ENCODE results near the gene MFAP4.

Gene MFAP4, protein sequence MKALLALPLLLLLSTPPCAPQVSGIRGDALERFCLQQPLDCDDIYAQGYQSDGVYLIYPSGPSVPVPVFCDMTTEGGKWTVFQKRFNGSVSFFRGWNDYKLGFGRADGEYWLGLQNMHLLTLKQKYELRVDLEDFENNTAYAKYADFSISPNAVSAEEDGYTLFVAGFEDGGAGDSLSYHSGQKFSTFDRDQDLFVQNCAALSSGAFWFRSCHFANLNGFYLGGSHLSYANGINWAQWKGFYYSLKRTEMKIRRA
- total RNA-seq = 0 reads per million in 4 donors

DNA sequence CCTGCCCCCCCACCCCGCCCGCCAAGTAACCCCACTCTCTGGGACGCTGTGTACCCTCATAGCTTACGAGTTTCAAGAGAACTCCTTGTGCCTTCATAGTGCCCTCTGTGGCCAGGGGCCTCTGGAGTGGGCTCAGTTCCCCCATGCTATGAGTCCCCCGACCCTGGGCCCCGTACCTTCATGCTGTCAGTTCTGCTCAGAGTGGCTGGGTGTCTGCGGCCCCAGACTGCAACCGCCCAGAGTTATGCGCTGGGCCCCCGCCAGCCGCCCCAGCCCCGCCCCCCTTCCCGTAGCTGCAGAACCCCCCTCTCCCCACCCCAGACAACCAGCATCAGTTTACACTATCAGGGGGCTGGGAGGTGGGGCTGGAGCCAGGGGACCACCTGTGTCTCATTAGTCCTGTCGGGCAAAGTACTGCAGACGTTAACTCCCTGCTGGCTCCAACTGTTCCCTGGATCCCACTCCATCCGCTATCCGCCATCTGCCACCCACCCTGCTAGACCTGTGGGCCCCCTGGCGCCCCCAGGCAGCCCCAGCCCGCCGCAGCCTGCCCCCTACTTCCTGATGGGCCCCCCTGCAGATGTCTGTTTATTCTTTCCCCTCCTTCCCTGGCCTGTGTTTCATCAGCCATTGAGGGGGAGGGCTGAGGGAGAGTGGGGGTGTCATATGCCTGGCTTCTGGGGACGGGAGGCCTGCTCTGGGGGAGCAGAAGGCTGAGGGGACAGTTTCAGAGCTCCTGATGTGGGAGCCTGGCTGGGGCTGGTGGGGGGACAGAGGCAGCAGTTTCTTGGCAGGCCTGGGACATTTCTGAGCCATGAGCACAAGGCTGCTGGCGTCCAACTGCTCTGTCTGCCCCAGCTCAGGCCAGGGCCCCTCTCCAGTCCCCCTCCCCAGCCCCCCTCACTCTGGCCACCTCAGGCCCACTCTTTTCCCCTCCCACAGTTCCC lies at the start of gene MFAP4:
TSS of gene MFAP4 (minus strand) at position 217 of the 947 bp plus-strand sequence. CDS start at position 182, 35 bp downstream.
- no peak for DNase-seq

DNA sequence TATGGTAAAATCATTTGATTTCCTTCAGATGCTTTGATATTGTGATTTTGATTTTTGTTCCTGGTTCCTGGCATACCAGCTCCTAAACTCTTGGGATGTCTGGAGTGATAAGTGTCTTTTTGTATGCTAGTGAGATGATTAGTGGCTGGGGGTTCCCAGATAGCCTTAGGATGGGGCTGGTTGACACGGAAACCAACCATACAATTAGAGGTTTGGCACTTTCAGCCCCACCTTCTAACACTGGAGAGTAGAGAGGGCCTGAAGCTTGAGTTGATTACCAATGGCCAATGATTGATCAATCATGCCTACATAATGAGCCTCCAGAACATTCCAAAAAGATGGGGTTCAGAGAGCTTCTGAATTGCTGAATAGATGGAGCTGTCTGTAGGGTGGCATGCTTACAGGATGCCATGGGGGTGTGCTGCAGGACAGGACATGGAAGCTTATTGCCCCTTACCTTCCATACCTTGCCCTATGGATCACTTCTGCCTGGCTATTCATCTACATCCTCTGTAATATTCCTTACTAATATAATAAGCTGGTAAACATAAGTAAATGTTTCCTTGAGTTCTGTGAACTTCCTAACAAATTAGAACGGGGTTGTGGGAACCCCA lies 46.8 kb upstream of the MFAP4 start:
- DNase-seq = no peak

DNA sequence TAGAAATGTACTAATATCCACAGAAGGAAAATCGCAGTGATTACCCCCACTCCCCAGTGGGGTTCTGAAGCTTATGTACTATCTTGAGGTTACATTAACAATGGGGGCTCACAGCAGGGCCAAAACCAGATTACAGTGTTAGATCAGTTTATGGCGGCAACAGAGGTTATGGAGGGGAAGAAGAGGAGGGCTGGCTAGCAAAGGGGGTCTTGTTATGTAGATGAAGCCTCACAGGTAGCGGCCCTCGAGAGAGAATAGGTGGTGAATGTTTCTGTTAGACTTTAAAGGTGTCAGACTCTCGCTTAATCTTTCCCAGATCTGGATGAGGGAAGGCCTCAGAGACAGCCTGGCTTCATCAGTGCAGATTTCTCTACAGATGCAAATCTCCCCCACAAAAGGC lies 46.3 kb upstream of the MFAP4 start:
- no peak for DNase-seq

DNA sequence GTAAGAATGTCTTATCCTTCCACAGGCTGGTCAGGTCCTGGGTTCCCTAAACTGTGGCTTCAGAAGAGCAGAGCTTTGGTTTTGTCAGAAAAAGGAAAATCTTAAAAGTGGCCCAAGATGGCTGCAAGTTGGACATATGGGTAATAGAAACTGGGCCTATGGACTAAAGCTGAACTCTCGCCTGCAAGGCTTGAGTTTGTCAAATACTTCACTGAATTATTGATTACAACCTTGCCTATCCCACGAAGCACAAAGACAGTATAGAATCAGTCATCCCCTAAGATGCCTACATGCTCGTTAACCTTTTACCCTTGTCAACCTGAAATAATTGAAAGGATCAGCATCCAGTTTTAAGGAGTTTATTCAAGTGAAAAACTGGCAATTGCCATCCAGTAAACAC lies 44.7 kb upstream of the MFAP4 start:
- no peak for DNase-seq

DNA sequence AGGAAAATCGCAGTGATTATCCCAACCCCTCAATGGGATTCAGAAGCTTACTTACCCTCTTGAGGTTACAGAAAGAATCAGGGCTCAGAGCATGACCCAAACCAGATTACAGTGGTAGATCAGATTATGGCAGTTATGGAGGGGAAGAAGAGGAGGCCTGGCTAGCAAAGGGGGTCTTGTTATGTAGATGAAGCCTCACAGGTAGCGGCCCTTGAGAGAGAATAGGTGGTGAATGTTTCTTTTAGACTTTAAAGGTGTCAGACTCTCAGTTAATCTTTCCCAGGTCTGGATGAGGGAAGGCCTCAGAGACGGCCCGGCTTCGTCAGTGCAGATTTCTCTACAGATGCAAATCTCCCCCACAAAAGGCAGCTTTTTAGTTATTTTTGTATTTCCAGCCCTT lies 39.6 kb upstream of the MFAP4 start:
- no peak for DNase-seq

DNA sequence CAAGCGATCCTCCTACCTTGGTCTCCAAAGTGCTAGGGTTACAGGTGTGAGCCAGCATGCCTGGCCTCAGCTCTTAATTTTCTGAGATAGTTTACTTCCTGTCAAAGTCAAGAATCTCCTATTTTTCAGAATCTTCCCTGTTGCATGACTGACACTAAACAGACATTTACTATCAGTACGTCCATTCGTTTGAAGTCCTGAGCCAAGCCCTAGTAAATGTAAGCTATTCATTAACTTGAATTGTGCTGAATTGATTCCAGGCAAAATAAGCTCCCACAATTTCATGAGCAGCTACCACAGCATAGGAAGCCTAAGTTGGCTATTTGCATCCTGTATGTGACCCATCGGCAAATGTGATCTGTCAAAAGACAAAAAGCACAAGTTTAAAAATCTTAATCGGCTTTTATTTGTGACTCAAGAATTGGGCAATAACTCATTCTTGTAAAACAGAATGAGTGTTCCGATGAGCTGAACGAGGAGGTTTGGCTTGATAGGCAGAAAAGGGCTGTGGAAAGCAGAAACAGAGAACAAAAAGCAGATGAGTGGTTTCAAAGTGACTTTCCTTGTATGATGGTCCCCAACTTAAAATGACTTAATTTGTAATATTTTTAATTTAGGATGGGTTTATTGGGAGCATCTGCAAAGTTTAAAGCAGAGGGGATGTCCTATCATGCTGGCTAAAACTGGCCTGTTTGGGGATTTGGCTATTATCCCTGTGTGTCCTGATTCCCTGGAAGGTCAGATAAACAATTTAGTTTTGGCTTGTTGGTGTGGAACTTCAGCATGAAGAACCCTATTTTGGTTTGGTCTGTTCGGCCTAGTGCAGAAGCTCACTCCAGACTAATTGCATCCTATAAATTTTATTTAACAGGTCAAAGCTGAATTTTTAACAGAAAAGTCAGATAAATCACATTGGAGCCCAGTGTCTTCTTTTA lies 38.2 kb upstream of the MFAP4 start:
- no peak for DNase-seq

DNA sequence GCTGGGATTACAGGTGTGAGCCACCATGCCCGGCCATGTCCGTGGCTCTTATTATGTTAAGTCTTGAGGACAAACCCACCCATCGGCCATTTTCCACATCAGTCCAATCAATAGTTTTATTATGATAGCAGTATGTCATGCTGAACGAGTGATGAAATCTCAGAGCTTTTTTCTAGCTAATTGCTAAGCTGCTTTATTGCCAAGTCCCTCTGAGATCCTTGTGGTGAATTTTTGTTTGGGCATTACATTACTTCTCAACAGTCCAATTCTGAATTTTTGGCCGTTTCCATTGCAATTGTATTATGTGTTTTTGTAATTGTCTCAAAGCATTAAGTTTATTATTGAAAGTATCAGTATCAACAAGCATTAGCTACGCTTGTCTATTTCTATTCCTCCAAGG lies 34.9 kb upstream of the MFAP4 start:
- no peak for DNase-seq

DNA sequence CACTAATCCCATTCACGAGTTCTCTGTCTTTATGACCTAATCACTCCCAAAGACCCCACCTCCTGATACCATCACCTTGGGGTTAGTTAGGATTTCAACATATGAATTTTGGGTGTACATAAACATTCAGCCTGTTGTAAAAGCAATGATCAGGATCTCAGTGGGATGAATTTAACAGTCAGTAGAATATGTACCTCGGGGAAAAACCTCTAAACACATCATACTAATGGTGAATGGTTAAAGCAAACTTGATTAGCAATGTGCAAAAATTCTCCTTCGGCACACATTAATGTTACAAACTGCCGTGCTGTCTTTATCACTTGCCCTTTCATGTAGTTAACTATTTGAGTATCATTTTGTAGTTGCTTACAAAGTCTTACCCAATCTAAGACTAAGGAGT lies 34.2 kb upstream of the MFAP4 start:
- DNase-seq = no peak

DNA sequence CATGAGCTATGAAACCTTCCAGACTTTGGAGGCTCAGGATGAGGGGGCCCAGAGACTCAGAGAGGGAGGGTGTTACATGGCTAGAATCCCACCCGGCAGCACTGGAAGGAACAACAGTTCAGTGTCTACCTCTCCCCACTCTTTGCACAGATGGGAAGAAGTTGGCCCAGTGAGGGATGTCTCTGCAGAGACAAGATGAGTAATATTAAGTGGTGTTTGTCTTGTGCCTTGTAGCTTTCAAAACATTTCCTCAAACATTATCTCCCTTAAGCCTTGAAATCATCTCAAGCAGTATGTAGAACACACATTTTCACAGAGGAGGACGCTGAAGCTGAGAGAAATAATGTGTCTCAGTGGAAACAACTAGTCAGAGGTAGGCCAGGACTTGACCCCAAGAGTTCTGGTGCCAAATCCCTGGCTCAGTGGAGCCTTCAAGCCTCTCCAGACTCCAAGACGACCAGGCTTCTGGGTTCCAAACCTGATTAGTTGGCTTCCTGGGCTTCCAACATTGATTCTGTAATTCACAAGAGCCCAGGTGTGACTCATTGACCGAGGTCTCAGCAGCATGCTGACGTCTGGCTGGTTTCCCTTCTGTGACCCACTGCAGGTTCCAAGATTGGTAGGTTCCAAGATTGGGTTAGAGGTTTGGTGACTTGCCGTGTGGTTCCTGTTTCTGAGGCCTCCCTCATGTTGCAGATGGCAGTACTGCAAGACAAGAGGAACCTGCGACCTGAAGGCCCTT lies 31.4 kb upstream of the MFAP4 start:
- peak in 1 of 5 donors; percentile 14 for DNase-seq

DNA sequence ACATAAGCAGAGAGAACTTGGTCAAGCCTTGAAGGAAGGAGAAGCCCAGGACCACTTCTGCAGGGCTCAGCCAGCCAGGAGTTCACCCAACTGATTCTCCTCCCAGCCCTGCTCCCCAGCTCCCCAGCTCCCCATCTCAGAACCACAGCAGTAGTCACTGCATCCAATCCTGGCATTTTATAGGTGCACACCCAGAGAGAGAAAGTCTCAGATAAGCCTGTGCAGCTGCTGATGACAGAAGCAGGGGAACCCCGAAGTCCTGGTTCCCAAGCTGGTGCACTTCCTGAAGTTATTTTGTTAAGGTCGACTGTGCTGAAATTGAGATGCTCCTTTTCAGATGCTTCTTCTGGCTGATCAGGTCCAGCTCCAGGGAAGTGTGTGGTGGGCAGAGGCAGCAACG lies 30.6 kb upstream of the MFAP4 start:
- no peak for DNase-seq

DNA sequence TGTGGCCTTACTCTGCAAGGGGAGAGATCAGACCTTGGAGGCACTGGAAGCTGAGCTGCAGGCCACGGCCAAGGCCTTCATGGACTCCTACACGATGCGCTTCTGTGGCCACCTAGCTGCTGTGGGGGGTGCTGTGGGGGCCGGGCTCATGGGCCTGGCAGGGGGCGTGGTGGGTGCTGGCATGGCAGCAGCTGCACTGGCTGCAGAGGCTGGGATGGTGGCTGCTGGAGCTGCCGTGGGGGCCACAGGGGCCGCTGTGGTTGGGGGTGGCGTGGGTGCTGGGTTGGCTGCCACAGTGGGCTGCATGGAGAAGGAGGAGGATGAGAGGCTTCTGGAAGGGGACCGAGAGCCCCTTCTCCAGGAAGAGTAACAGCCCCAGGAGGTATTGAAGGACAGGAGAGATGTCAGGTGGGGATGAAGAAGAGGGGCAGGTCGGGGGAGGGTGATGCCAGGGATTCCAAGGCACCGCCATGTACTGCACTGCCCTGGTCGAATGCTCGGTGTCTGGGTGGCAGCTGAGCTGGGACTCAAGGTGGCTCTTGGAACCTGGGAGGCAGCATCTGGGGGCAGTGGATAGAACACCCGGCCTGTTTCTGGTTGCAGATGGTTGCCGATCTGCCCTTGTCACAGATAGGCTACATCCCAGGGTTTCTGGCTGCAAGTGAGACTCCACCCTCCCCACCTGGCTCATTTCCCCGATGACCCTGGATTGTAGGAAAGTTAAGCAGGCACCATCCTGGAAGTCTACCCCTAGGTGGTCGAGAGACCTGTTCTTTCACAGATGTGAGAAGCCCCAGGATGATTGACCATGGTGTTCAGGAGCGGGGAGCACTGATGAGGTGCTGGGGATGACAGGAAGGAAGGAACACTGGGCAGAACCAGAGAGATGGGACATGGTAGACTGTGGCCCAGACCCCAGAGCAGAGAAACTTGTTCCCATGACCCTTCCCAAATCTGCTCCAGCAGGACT lies 29.1 kb upstream of the MFAP4 start:
- no peak for DNase-seq

DNA sequence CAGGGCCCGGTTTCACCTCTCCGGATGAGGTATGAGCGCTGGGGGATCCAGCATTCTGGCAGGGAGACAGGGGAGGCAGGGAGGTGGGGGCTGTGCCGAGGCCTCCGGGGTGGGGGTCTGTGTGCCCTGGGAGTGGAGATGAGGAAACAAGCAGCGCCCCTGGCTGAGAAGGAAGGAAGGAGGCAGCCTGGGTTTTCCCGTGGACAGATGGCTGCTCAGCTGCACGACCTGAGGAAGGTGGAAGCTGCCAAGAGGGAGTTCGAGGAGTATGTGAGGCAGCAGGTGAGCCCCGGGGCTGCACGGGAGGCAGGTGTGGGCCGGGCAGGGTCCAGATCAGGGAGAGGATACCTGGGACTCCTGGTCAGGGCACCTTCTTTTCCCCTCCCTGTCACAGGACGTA lies 28.3 kb upstream of the MFAP4 start:
- DNase-seq = no peak

DNA sequence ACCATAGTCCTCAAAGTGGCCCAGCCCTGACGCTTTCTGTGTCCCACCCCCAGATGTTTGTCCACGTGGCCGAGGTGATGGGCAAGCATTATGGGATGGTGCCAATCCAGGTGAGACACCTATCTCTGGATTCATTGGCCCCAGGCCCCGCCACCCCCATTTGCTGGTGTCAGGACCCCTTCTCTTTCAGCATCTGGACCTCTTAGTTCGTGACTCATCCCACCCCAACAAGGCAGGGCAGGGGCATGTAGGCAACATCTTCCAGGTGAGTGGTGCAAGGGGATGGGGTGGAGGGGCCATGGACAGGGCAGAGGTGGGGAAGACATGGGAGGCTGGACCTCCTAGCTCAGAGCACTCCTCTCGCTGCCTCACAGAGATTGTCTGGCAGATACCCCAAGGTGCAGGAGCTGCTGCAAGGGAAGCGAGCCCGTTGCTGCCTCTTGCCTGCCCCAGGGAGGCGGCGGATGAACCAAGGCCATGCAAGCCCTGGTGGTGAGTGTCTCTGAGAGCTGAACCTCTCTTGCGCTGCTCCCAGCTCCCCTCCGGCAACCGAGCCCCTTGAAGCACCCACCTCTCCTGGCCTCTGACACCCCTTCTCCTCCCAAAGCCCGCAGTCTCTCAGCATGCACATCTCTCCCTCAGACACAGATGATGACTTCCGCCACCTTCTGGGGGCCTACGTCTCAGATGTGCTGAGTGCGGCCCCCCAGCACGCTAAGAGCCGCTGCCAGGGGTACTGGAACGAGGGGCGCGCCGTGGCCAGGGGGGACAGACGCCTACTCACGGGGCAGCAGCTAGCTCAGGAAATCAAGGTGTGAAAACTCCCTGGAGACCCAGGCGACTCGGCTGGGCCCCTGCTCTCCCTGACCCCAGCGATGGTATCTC lies 27.6 kb upstream of the MFAP4 start:
- DNase-seq = no peak

DNA sequence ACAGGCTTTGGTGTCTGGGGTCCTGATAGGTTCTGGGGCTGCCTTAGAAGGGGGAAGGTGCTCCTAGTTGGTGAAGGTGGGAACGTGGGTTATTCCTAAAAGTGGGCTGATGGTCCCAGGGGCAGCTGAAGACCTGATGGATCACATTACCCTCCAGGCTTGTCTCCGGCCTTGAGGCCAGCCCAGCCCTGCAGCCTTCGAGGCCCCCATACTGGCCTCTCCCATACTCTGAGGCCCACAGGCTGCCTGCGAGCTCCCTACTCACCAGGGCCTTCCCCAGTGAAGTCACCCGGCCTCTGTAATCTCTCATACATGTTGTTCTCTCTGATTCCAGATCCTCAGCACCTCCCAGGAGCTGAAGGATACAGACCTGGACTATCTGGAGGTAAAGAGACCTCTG lies 26.8 kb upstream of the MFAP4 start:
- DNase-seq = no peak

DNA sequence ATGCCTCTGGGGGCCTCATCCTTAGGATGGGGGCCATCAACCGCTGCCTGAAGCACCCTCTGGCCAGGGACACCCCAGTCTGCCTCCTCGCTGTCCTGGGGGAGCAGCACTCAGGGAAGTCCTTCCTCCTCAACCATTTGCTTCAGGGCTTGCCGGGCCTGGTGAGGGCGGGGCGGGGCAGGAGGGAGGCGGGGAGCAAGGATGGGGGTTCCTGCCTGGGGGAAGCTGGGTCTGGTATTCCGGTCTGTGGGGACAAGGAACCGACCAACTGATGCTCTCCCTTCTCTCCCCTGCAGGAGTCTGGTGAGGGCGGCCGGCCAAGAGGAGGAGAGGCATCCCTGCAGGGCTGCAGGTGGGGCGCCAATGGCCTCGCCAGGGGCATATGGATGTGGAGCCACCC lies 26.0 kb upstream of the MFAP4 start:
- no peak for DNase-seq

DNA sequence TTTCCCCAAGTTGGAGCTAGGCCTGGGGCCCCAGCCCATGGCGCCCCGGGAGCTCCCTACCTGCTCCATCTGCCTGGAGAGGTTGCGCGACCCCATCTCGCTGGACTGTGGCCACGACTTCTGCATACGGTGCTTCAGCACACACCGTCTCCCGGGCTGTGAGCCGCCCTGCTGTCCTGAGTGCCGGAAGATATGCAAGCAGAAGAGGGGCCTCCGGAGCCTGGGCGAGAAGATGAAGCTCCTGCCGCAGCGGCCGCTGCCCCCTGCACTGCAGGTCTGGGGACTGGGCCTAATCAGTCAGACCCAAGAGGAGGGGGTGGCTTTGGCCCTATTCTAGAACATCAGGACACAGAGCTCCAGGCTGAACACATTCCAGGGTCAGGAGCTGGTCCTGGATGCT lies 25.5 kb upstream of the MFAP4 start:
- DNase-seq = no peak

DNA sequence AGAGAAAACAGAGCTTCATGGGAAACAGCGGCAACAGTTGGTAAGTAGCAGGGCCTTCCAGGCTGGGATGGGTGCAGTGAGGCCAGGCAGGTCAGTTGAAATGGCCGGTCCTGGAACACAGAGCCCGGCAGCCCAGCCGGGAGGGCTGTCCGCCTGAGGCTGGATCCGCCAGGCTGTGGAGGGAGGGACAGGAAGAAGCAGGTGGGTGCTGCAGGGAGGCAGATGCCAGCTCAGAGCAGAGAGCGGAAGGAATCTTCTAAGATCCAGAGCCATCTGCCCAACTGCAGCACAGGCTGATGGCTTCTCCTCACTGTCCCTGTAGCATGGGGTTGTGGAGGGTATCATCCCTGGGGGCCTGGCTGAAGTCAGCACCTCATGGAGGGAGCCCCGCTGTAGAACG lies 24.6 kb upstream of the MFAP4 start:
- no peak for DNase-seq

DNA sequence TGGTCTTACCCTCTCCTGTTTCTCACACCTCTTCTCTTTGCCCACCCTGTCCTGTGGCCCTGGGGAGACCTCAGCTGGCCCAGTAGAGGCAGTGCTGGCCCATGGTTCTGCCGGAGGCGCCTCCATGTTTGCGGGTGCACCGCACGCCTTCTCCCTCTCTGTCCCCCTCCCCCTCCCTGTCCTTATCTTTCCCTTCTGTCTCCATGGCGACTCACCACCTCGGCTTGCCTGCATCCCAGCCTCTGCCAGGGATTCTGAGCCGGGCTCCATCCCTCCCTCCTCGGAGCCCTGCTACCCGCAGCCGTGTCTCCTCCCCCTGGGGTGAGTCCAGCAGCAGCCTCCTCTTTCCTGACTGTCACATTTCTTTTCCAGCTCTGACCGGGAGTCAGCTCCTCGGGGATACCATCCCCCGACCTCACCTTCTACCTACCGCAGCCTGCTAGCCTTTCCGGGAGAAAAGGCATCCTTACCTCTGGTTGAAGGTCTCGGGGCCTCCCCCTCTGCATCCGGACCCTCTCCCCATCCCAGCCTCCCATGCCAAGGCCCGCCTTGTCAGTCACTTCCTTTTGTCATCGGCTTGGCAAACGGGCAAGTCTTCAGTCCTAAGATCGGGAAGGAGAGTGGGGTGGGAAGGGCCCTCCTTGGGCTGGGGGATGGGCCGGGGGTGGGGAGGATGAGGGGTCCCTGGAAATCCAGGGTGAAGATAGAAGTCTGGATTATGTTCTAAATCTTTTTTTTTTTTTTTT lies 24.1 kb upstream of the MFAP4 start, which contains the start of gene RNF112:
TSS of gene RNF112 (plus strand) at position 358 of the 746 bp plus-strand sequence. CDS start at position 535, 177 bp downstream.
- DNase-seq = no peak

DNA sequence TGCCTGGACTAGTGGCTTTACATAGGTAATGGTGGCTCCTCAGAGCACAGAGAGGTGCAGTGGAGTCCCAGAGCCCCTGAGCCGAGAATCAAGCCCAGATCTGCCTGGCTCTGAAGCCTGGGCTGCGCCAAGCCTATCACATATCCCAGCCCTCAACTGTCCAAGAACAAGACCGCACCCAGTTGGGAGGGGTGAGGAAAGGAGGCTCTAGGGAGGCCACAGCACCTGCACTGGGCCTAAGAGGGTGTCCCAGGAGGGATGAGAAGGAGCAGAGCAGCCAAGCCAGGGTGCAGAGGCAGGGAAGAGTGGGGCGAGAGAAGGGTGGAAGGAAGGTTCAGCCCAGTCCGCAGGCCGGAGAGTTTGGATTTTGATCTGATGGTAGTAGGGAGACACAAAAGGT lies 23.1 kb upstream of the MFAP4 start:
- DNase-seq = no peak

Data from T-helper 1 cell (primary cell).